Measurements from ENCODE around the gene PRSS56. TPM values are rescaled to one million over a fixed set of nuclear protein-coding genes. Genes with fewer than 3 reads are reported as not detected.

Gene PRSS56
- total RNA-seq, 1 donor from 2014 or later = not detected

GRCh38 chr2:232501331-232501771 lies 18.8 kb upstream of the PRSS56 start:
- no peak for DNase-seq (ENCODE audit: low spot score)

- DNase-seq (ENCODE audit: low spot score) = no peak
Measured at GRCh38 chr2:232501794-232502390, 18.3 kb upstream of the PRSS56 start.

DNA sequence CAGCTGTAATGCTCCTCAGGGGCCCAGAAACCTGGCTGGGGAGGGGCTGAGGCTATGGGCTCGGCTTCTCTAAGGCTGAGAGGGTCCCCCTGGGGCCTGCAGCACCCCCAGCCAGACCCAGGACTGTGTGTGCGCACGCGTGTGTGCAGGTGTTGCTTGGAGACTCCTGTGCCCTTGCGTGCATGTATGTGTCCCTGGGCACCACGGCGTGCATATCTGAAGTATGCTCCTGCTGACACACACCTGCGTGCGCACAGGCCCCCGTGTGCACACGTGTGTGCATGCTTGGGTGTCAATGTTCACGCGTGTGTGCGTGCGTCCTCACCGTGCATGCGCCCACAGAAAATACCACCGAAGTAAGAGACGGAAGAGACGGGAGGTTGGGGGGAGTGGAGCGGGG lies 17.7 kb upstream of the PRSS56 start:
- DNase-seq (ENCODE audit: low spot score) = no peak

DNA sequence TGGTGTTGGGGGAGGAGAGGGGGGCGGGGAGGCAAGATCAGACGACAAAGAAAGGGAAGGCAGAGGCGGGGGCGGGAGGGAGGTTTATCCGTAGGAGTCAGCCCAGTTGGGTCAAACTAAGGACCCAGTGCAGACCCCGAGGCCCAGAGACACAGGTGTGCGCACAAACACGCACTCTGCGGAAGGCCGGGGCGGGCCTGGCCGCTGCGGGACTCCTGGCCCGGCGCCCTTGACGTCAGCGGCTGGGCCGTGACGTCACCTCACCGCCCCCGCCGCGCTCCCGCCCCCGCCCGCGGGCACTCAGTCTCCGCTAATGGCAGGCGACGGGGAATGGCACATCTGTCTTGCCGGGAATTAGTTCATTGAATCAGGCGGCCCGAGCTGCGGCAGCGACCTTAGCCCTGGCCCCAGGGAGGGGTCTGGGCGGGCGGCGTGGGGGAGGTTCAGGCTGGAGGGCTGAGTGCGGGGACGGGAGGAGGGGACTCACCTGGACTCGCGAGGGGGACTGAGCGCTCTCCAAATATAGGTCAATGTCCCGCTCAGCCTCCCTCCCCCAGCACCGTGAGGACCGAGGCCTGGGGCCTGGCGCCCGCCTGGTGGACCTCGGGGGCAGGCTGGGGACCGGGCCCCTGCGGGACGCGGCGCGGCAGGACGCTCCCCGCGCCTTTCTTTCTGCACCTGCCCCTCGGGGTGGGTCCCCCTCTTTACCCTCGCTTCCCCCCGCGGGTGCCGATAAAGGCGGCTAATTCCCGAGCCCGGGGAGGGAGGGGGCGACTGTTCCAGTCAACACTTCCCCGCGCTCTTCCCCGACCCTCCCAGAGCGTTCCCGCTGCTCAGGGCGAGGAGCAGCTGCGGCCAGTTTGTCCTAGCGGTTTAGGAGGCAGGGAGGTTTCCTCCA lies 17.0 kb upstream of the PRSS56 start:
- no peak for DNase-seq (ENCODE audit: low spot score)

DNA sequence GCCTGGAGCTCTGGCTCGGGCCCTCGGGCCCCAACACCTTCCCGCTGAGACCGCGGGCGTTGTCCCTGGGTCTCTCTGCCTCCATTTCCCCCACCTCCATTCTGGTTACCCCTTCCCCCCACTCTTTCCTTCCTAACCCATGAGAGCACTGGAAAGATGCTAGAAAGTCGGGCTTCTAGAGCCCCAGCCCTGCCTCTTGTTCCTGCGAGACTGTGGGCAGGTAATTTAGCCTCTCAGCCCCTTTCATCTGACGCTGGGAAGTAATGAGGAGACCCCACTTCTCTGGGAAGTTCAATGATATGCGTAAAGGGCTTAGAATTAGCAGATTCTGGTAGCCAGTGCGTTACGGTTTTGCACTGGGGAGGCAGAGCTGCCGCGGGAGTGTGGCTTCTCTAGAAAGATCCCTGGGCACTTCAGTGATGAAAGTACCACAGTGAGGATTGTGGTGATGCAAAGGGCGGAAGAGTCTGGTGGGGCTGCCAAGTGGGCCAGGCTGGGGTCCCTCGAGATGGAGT lies 16.3 kb upstream of the PRSS56 start:
- DNase-seq (ENCODE audit: low spot score) = no peak

DNA sequence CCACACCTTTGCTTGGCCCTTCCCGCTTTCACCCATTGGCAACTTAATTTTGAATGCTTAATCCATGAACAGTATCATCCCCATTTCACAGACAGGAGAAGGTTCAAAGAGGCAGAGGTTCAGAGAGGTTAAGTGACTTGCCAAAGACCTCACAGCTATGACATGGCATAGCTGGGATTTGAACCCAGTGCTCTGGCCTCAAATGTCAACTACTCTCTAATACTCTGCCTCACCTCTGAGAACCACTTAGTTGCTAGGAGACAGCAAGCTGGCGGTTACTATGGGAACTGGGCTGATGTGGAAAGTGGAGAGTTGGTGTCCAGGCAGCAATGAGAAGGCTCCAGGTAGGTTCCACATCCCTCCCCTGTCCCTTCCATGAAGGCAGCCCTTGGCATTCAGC lies 15.8 kb upstream of the PRSS56 start:
- DNase-seq (ENCODE audit: low spot score) = no peak

DNA sequence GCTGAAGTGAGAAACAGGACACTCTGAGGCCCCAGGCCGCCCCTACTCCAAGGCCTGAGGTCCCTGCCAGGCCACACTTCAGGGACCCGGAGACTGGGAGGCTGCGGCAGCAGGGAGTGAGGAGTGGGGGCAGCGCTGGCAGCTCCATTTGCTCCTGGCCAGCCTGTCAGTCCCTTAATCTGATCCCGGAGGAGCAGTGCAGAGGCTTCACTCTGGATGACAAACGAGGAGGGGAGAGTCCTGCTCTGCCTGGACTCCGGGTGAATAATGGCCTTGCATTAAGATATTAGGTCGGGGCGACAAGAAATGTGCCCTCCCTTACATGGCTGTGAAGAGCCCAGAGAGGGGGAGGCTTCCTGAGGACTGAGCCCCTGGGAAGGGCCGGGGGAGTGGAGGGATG lies 14.3 kb upstream of the PRSS56 start:
- DNase-seq (ENCODE audit: low spot score) = no peak

DNA sequence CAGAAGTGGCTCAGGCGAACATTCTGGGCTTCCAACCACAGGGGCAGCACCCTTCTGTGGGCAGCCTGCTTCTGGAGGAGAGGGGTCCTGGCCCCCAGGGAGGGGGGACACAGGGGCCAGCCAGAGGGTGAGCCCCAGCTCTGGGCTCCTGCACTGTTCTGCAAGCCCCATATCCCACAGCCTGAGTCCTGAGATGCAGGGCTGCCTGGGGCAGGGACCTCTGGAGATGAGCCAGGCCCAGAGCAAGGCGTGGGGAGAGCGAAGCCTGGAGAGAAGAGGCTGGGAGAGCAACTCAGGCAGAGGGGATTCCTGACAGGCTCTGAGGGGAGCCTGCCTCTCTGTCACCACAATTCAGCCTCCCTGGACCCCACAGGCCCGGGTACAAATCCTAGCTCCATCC lies 13.5 kb upstream of the PRSS56 start:
- no peak for DNase-seq (ENCODE audit: low spot score)

DNA sequence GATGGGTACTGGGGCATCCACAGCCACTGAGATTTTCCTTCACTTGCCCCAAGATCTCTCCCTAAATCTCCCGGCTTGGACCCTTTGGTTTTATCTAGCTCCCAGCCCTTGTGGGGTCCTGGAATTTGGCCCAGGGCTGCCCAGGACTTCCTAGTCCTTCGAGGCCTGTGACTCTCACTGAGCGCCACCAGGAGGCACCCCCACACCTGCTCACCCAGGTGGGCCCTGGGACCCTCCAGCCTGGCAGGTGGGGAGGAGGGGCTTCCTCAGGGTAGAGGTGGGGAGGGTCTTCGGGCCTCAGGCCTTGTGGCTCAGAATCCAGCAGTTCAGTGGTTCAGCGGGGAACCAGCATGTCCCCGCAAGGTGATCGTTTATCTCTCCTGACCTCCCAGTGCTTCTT lies 11.9 kb upstream of the PRSS56 start:
- DNase-seq (ENCODE audit: low spot score) = no peak

GRCh38 chr2:232511336-232511890 lies 8.8 kb upstream of the PRSS56 start:
- no peak for DNase-seq (ENCODE audit: low spot score)

DNA sequence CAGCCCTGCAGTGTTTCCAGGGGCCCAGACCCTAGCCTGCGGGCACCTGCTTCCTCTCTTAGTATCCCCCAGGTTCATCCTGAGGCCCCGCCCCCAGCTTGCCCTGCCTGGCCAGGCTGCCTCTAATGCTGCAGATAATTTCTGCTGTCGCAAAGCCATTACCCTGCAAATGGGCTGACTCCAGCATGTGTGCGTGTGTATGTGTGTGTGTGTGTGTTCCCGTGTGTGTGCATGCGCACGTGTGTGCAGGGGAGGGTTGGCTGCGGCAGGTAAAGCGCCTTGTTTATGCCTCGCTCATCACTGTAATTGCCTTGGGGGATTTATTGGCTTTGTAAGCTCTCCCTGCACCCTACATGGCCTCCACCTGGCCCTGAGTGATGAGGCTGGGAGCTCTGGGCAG lies 7.6 kb upstream of the PRSS56 start:
- DNase-seq (ENCODE audit: low spot score) = no peak

GRCh38 chr2:232513353-232513752 lies 6.8 kb upstream of the PRSS56 start:
- DNase-seq (ENCODE audit: low spot score) = no peak

DNA sequence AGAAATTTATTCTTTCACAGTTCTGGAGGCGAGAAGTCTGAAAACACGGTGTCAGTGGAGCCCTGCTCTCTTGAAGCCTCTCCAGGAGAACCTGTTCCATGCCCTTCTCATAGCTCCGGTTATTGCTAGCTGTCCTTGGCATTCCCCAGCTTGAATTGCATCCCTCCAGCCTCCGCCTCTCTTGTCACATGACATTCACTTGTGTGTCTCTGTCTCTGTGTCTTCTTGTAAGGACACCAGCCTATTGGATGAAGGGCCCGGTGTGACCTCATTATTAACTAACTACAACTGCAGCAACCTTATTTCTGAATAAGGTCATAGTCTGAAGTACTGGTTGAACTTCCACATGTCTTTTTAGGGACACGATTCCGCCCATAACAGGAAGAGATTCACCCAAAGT lies 4.5 kb upstream of the PRSS56 start:
- no peak for DNase-seq (ENCODE audit: low spot score)

- no peak for DNase-seq (ENCODE audit: low spot score)
Measured at GRCh38 chr2:232516551-232516950, 3.6 kb upstream of the PRSS56 start.

DNA sequence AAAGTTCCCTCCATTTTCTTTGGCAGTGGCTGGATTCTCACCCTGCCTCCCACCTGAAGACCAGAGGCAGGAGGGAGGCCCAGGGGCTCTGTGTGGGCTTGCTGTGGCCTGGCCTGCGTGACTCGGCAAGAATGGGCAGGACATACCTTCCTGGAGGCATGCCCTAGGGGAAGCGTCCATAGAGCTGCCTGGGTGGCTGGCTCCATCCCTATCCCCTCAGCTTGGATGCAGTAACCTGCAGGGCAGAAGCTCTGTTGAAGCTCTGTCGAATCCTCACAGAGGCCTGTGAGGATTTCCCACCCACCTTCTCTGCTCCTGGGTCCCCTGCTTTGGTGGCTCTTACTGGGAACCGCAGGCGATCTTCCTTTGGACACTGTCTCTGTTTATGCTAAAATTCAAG lies 1.3 kb upstream of the PRSS56 start:
- DNase-seq (ENCODE audit: low spot score) = no peak

GRCh38 chr2:232520489-232520888 lies 301 bp downstream of the PRSS56 start:
- no peak for DNase-seq (ENCODE audit: low spot score)

DNA sequence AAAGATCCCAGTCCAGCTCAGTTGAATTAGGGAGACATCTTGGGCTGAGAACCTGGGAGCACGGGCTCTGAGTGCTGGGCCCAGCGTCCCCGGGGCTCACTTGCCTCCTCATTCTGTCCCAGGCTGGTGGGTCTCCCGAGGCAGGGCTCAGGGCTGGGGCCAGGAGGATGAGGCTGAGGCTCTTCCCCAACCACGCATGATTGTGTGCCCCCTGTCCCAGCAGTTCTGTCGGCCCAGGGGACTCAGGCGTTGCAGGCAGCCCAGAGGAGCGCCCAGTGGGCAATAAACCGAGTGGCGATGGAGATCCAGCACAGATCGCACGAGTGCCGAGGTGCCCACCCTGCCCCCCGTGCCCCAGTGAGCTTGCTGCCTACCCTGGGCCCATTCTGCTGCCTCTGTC lies 910 bp downstream of the PRSS56 start:
- no peak for DNase-seq (ENCODE audit: low spot score)

DNA sequence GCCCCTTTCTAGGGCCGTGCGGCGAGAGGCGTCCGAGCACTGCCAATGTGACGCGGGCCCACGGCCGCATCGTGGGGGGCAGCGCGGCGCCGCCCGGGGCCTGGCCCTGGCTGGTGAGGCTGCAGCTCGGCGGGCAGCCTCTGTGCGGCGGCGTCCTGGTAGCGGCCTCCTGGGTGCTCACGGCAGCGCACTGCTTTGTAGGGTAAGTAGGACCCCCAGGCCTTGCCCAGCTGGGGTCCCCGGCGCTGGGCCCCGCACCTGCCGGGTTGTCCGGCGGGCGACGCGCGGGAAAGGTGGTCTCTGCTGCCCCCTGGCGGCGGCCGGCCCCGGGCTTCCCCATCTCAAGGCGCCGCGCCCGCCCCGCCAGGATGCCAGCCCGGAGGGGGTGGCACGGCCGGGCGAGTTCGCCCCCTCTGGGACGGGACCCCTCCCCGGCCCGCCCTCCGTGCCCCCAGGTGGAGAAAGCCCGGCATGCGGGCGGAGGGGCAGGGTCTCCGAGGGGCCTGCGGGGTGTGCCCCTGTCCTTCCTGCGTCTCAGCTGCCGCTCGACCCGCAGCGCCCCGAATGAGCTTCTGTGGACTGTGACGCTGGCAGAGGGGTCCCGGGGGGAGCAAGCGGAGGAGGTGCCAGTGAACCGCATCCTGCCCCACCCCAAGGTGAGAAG lies 1.9 kb downstream of the PRSS56 start:
- DNase-seq (ENCODE audit: low spot score) = no peak

- DNase-seq (ENCODE audit: low spot score) = no peak
Measured at GRCh38 chr2:232522623-232523401, 2.6 kb downstream of the PRSS56 start.

DNA sequence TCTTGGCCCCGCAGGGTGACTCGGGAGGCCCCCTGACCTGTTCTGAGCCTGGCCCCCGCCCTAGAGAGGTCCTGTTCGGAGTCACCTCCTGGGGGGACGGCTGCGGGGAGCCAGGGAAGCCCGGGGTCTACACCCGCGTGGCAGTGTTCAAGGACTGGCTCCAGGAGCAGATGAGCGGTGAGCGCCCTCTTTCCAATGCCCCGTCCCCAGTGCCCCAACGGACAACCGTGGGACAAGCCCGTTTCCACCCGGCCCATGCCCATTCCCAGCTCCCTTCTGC lies 3.2 kb downstream of the PRSS56 start:
- no peak for DNase-seq (ENCODE audit: low spot score)
